ENCODE results near the gene PANK4. TPM values are rescaled to one million over a fixed set of nuclear protein-coding genes. Genes with fewer than 3 reads are reported as not detected.
A peak's percentile ranks its signal among the peaks of the same experiment; 100 is the strongest.

The PANK4 gene
- total and polyA plus RNA-seq, 10 of the 15 experiments (the other 5 are each of a cell fraction or from before 2014, with no cell fraction given), result 0.35 to 38.0 (median 18.6) TPM

DNA sequence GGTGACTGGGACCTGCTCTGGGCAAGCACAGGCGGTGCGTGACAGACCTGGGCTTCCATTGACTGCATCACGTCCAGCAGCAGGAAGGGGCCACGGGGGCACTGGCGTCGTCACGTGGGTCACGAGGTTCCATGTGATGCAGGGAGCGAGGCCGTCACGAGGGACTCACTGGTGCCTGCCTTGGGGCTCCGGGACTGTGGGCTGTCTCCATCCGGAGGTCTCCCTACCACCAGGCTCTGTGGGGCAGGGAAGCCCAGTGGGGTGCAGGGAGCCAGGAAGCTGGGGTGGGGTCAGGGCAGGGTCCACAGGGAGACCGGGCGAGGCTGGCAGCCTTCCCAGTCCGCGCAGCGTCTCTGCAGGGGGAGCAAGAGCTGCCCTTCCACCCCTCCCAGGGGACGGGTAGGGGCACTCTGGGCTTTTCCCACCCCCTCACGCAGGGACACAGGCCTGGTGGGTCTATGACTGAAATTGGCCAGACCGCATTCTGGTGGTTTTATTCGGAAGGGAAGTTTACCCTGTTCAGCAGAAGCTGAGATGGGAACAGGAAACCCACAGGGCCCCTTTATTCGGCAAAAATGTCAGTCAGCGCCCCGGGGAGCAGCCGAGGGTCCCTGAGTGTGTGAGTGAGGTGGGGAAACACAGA lies 29.4 kb upstream of the PANK4 start (continued):
- TF ChIP-seq FOXM1 (IDR thresholded peaks at IDR 0.05; ENCODE audit: low read depth, low read length) (peak; percentile 66; the same call in 1 of the 2 replicates), ZNF24 (IDR thresholded peaks at IDR 0.05) (no peak), TBL1XR1 (IDR thresholded peaks at IDR 0.05; ENCODE audit: low read depth, low read length) (peak; percentile 18; the same call in 1 of the 2 replicates), HDAC6 (IDR thresholded peaks at IDR 0.05; ENCODE audit: unreplicated experiment) (no peak), HDGF (IDR thresholded peaks at IDR 0.05) (no peak), MTA2 (IDR thresholded peaks at IDR 0.05; ENCODE audit: low read depth) (peak; percentile 46; the same call in 1 of the 2 replicates), SUPT20H (IDR thresholded peaks at IDR 0.05; ENCODE audit: borderline replicate concordance, control insufficient read depth, low read depth, low read length) (no peak), MEF2B (IDR thresholded peaks at IDR 0.05; ENCODE audit: partially characterized antibody, poor library complexity, severe bottlenecking) (peak; percentile 96), WRNIP1 (IDR thresholded peaks at IDR 0.05; ENCODE audit: borderline replicate concordance, low read depth, low read length) (no peak), CBFB (IDR thresholded peaks at IDR 0.05; ENCODE audit: low read depth) (peak; percentile 89), ESRRA (IDR thresholded peaks at IDR 0.05; ENCODE audit: low read length) (no peak), GABPA (IDR thresholded peaks at IDR 0.05; ENCODE audit: low read depth) (no peak), CHD4 (IDR thresholded peaks at IDR 0.05) (no peak)
- TF ChIP-seq, protein P1, sequence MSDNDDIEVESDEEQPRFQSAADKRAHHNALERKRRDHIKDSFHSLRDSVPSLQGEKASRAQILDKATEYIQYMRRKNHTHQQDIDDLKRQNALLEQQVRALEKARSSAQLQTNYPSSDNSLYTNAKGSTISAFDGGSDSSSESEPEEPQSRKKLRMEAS (IDR thresholded peaks at IDR 0.05; ENCODE audit: low read depth, low read length), result peak; percentile 82
- TF ChIP-seq, protein P2, sequence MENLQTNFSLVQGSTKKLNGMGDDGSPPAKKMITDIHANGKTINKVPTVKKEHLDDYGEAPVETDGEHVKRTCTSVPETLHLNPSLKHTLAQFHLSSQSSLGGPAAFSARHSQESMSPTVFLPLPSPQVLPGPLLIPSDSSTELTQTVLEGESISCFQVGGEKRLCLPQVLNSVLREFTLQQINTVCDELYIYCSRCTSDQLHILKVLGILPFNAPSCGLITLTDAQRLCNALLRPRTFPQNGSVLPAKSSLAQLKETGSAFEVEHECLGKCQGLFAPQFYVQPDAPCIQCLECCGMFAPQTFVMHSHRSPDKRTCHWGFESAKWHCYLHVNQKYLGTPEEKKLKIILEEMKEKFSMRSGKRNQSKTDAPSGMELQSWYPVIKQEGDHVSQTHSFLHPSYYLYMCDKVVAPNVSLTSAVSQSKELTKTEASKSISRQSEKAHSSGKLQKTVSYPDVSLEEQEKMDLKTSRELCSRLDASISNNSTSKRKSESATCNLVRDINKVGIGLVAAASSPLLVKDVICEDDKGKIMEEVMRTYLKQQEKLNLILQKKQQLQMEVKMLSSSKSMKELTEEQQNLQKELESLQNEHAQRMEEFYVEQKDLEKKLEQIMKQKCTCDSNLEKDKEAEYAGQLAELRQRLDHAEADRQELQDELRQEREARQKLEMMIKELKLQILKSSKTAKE (IDR thresholded peaks at IDR 0.05; ENCODE audit: low read depth, poor library complexity, severe bottlenecking), result peak; percentile 47
- TF ChIP-seq, protein P3, sequence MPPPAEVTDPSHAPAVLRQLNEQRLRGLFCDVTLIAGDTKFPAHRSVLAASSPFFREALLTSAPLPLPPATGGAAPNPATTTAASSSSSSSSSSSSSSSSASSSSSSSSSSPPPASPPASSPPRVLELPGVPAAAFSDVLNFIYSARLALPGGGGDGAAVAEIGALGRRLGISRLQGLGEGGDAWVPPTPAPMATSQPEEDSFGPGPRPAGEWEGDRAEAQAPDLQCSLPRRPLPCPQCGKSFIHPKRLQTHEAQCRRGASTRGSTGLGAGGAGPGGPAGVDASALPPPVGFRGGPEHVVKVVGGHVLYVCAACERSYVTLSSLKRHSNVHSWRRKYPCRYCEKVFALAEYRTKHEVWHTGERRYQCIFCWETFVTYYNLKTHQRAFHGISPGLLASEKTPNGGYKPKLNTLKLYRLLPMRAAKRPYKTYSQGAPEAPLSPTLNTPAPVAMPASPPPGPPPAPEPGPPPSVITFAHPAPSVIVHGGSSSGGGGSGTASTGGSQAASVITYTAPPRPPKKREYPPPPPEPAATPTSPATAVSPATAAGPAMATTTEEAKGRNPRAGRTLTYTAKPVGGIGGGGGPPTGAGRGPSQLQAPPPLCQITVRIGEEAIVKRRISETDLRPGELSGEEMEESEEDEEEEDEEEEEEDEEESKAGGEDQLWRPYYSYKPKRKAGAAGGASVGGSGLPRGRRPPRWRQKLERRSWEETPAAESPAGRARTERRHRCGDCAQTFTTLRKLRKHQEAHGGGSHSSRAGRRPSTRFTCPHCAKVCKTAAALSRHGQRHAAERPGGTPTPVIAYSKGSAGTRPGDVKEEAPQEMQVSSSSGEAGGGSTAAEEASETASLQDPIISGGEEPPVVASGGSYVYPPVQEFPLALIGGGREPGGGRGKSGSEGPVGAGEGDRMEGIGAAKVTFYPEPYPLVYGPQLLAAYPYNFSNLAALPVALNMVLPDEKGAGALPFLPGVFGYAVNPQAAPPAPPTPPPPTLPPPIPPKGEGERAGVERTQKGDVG (CRISPR knock-in tag; IDR thresholded peaks at IDR 0.05), result no peak
- TF ChIP-seq, protein P4, sequence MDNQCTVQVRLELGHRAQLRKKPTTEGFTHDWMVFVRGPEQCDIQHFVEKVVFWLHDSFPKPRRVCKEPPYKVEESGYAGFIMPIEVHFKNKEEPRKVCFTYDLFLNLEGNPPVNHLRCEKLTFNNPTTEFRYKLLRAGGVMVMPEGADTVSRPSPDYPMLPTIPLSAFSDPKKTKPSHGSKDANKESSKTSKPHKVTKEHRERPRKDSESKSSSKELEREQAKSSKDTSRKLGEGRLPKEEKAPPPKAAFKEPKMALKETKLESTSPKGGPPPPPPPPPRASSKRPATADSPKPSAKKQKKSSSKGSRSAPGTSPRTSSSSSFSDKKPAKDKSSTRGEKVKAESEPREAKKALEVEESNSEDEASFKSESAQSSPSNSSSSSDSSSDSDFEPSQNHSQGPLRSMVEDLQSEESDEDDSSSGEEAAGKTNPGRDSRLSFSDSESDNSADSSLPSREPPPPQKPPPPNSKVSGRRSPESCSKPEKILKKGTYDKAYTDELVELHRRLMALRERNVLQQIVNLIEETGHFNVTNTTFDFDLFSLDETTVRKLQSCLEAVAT (IDR thresholded peaks at IDR 0.05), result peak; percentile 60
- TF ChIP-seq, protein P5, sequence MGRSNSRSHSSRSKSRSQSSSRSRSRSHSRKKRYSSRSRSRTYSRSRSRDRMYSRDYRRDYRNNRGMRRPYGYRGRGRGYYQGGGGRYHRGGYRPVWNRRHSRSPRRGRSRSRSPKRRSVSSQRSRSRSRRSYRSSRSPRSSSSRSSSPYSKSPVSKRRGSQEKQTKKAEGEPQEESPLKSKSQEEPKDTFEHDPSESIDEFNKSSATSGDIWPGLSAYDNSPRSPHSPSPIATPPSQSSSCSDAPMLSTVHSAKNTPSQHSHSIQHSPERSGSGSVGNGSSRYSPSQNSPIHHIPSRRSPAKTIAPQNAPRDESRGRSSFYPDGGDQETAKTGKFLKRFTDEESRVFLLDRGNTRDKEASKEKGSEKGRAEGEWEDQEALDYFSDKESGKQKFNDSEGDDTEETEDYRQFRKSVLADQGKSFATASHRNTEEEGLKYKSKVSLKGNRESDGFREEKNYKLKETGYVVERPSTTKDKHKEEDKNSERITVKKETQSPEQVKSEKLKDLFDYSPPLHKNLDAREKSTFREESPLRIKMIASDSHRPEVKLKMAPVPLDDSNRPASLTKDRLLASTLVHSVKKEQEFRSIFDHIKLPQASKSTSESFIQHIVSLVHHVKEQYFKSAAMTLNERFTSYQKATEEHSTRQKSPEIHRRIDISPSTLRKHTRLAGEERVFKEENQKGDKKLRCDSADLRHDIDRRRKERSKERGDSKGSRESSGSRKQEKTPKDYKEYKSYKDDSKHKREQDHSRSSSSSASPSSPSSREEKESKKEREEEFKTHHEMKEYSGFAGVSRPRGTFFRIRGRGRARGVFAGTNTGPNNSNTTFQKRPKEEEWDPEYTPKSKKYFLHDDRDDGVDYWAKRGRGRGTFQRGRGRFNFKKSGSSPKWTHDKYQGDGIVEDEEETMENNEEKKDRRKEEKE (IDR thresholded peaks at IDR 0.05), result no peak

Data from GM12878 (cell line).